GM12892 (cell line): ENCODE measurements around the gene TTC21A.

Experiments
- POLR2A ChIP-seq: IDR thresholded peaks from 2 replicates; pipeline ENCODE4 v1.6.1; 2011; ENCODE audit warnings: low read depth, low read length, control low read depth
- TAF1 ChIP-seq: IDR thresholded peaks from 2 replicates; pipeline ENCODE4 v1.6.1; 2011; ENCODE audit warnings: low read depth, mild to moderate bottlenecking, control low read depth, low read length, borderline replicate concordance

DNA sequence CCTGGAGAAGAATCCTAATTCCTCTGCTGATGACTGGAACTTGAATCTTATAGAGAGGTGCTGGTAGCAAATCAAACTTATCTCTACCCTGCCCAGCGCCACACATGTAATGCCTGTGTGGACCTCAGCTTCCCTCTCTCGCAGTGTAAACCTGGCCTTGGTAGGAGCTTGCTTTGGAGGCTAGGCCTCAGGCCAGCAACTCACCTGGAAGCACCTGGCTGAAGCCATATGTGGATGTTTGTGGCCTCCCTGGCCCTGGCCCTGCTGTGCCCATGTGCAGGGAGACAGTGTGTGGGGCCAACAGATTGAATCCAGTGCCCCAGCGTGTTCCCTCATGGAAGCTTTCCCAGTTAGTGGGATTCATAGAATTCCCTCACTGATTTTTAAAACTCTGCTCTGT lies 8.4 kb downstream of the TTC21A start:
- TF ChIP-seq TAF1: no peak
- TF ChIP-seq POLR2A: no peak
